Uterus (tissue), 2 donors: Measurements from ENCODE around the gene SERPINA9.

ENCODE experiments used
- CTCF ChIP-seq, 4 experiments: fragments of 200-600 bp in 2 of 4; fragments of 450-650 bp in 2 of 4; sonication (generic) in 2 of 4; IDR thresholded peaks; one replicate each; pipeline ENCODE4 v1.5.1; 2016 to 2019; ENCODE audit warnings: antibody characterized with exemption in 4 of 4, mild to moderate bottlenecking in 2 of 4, moderate library complexity in 1 of 4
- POLR2A ChIP-seq, 2 donors: fragments of 450-650 bp; IDR thresholded peaks; one replicate each; pipeline ENCODE4 v1.6.1; 2016; ENCODE audit warnings: antibody characterized with exemption in 2 of 2, mild to moderate bottlenecking in 1 of 2, moderate library complexity in 1 of 2

GRCh38 chr14:94458096-94458495 lies 17.9 kb downstream of the SERPINA9 start:
- TF ChIP-seq POLR2A (IDR thresholded peaks at IDR 0.05) (no peak), CTCF (IDR thresholded peaks at IDR 0.05) (no peak)
